ENCODE measurements around the gene MSRB2.

Gene MSRB2

DNA sequence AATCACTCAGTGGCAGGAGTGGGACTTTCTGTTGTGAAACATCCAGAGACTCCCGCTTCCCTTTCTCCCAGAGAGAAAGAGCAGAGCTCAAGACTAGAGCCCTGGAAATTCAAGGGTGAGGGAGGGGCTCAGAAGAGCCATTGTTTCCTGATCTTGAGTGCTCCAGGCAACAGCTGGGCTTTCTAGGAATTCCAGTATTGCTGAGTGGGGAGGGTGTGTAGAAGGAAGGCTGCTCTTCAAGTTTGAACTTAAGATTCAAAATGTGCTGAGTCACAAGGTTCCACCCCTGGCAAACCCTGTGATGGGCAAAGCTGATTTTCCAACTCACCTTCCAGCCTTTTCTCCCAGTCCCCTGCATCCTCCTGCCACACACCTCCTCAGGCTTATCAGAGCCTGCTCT, 42.3 kb upstream of the MSRB2 start:
- TF ChIP-seq GLIS3 (CRISPR knock-in tag; IDR thresholded peaks at IDR 0.05) (no peak), TOX (CRISPR knock-in tag; IDR thresholded peaks at IDR 0.05; ENCODE audit: borderline replicate concordance) (no peak), OSR1 (CRISPR knock-in tag; IDR thresholded peaks at IDR 0.05) (no peak), ZNF565 (CRISPR knock-in tag; conservative IDR thresholded peaks at IDR 0.05; ENCODE audit: low read depth) (no peak), RARB (CRISPR knock-in tag; IDR thresholded peaks at IDR 0.05) (no peak), ARNTL (CRISPR knock-in tag; IDR thresholded peaks at IDR 0.05; ENCODE audit: borderline replicate concordance, low read depth) (no peak), ZFP3 (CRISPR knock-in tag; IDR thresholded peaks at IDR 0.05) (no peak), ESRRG (CRISPR knock-in tag; IDR thresholded peaks at IDR 0.05) (no peak), TCF4 (CRISPR knock-in tag; IDR thresholded peaks at IDR 0.05; ENCODE audit: borderline replicate concordance) (no peak), BACH2 (CRISPR knock-in tag; IDR thresholded peaks at IDR 0.05; ENCODE audit: borderline replicate concordance) (no peak), ZFP30 (CRISPR knock-in tag; IDR thresholded peaks at IDR 0.05) (no peak), ZC3H10 (CRISPR knock-in tag; IDR thresholded peaks at IDR 0.05) (no peak), SNAI2 (CRISPR knock-in tag; IDR thresholded peaks at IDR 0.05) (no peak), CSRNP3 (CRISPR knock-in tag; IDR thresholded peaks at IDR 0.05) (no peak), PPARA (CRISPR knock-in tag; IDR thresholded peaks at IDR 0.05; ENCODE audit: borderline replicate concordance) (no peak), ZNF70 (CRISPR knock-in tag; IDR thresholded peaks at IDR 0.05) (no peak), CREB5 (CRISPR knock-in tag; IDR thresholded peaks at IDR 0.05; ENCODE audit: low read depth) (no peak)
- TF ChIP-seq, protein P1, sequence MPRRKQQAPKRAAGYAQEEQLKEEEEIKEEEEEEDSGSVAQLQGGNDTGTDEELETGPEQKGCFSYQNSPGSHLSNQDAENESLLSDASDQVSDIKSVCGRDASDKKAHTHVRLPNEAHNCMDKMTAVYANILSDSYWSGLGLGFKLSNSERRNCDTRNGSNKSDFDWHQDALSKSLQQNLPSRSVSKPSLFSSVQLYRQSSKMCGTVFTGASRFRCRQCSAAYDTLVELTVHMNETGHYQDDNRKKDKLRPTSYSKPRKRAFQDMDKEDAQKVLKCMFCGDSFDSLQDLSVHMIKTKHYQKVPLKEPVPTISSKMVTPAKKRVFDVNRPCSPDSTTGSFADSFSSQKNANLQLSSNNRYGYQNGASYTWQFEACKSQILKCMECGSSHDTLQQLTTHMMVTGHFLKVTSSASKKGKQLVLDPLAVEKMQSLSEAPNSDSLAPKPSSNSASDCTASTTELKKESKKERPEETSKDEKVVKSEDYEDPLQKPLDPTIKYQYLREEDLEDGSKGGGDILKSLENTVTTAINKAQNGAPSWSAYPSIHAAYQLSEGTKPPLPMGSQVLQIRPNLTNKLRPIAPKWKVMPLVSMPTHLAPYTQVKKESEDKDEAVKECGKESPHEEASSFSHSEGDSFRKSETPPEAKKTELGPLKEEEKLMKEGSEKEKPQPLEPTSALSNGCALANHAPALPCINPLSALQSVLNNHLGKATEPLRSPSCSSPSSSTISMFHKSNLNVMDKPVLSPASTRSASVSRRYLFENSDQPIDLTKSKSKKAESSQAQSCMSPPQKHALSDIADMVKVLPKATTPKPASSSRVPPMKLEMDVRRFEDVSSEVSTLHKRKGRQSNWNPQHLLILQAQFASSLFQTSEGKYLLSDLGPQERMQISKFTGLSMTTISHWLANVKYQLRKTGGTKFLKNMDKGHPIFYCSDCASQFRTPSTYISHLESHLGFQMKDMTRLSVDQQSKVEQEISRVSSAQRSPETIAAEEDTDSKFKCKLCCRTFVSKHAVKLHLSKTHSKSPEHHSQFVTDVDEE (CRISPR knock-in tag; IDR thresholded peaks at IDR 0.05): no peak
- TF ChIP-seq, protein P2, sequence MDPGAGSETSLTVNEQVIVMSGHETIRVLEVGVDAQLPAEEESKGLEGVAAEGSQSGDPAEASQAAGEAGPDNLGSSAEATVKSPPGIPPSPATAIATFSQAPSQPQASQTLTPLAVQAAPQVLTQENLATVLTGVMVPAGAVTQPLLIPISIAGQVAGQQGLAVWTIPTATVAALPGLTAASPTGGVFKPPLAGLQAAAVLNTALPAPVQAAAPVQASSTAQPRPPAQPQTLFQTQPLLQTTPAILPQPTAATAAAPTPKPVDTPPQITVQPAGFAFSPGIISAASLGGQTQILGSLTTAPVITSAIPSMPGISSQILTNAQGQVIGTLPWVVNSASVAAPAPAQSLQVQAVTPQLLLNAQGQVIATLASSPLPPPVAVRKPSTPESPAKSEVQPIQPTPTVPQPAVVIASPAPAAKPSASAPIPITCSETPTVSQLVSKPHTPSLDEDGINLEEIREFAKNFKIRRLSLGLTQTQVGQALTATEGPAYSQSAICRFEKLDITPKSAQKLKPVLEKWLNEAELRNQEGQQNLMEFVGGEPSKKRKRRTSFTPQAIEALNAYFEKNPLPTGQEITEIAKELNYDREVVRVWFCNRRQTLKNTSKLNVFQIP (CRISPR knock-in tag; IDR thresholded peaks at IDR 0.05; ENCODE audit: borderline replicate concordance, low read depth): no peak
- TF ChIP-seq, protein P3, sequence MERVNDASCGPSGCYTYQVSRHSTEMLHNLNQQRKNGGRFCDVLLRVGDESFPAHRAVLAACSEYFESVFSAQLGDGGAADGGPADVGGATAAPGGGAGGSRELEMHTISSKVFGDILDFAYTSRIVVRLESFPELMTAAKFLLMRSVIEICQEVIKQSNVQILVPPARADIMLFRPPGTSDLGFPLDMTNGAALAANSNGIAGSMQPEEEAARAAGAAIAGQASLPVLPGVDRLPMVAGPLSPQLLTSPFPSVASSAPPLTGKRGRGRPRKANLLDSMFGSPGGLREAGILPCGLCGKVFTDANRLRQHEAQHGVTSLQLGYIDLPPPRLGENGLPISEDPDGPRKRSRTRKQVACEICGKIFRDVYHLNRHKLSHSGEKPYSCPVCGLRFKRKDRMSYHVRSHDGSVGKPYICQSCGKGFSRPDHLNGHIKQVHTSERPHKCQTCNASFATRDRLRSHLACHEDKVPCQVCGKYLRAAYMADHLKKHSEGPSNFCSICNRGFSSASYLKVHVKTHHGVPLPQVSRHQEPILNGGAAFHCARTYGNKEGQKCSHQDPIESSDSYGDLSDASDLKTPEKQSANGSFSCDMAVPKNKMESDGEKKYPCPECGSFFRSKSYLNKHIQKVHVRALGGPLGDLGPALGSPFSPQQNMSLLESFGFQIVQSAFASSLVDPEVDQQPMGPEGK (CRISPR knock-in tag; IDR thresholded peaks at IDR 0.05; ENCODE audit: borderline replicate concordance): no peak
- ATAC-seq: no peak

- TF ChIP-seq, protein P3 (CRISPR knock-in tag; IDR thresholded peaks at IDR 0.05; ENCODE audit: borderline replicate concordance): no peak
Observed at GRCh38 chr10:23055424-23056185, 39.8 kb upstream of the MSRB2 start.

More at GRCh38 chr10:23055424-23056185, 39.8 kb upstream of the MSRB2 start:
- ATAC-seq: no peak

All from SK-N-SH treated with all-trans-retinoic acid at 6 μM for 48 hours (cell line).